OCI-LY7 (cell line): ENCODE data around the gene TLDC2.

Experiments
- EZH2phosphoT487 ChIP-seq: fragments of 200-600 bp; sonication (generic); IDR thresholded peaks from 2 replicates; pipeline ENCODE4 v1.6.1; 2018; ENCODE audit warnings: low read depth, borderline replicate concordance, mild to moderate bottlenecking, mixed run types, antibody characterized with exemption, low read length, moderate library complexity, mixed read lengths
- TF ChIP-seq, protein P1 (sequence below): fragments of 200-600 bp; sonication (generic); conservative IDR thresholded peaks from 2 replicates; pipeline ENCODE4 v1.5.1; 2014; ENCODE audit warnings: mild to moderate bottlenecking, antibody characterized with exemption, low read length, moderate library complexity, mixed read lengths

DNA sequence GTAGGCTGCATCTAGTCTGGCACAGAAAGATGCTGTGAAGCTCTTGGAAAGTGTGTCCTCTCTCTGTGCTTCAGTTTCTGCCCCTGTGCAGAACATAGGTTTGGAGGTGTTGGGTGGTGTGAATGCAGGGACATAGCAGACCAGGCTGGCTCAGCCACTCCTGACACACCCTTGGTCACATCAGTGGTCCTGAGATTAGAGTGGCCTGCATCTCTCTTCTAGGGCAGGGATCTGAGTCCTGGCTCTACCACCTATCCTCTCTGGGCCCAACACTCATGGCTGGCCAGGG is 10.1 kb upstream of the TLDC2 start:
- TF ChIP-seq, protein P1, sequence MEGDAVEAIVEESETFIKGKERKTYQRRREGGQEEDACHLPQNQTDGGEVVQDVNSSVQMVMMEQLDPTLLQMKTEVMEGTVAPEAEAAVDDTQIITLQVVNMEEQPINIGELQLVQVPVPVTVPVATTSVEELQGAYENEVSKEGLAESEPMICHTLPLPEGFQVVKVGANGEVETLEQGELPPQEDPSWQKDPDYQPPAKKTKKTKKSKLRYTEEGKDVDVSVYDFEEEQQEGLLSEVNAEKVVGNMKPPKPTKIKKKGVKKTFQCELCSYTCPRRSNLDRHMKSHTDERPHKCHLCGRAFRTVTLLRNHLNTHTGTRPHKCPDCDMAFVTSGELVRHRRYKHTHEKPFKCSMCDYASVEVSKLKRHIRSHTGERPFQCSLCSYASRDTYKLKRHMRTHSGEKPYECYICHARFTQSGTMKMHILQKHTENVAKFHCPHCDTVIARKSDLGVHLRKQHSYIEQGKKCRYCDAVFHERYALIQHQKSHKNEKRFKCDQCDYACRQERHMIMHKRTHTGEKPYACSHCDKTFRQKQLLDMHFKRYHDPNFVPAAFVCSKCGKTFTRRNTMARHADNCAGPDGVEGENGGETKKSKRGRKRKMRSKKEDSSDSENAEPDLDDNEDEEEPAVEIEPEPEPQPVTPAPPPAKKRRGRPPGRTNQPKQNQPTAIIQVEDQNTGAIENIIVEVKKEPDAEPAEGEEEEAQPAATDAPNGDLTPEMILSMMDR: no peak
- no peak for TF ChIP-seq EZH2phosphoT487
